CD4-positive, alpha-beta T cell (primary cell): ENCODE results near the gene ZNF782. TPM values are rescaled to one million over a fixed set of nuclear protein-coding genes. Genes with fewer than 3 reads are reported as not detected.
"Not testable (repeated sequence)": the region's sequence is repeated elsewhere in the genome, so short reads cannot be mapped to it uniquely, and the experiment has no call there.

ENCODE experiments used
- ATAC-seq: fragments of 200-7000 bp; cut with Tn5 transposase; one replicate; pipeline ENCODE4 v1.10.0; 2022; ENCODE audit warnings: mild to moderate bottlenecking; ENCODE audit not compliant: poor library complexity
- CTCF ChIA-PET: fragments of 350-600 bp; sonication (Branson Sonifier 250); formaldehyde crosslinking; loops from one replicate; lab custom pipeline; 2021; ENCODE audit warnings: antibody characterized with exemption, inconsistent platforms; lab: Charles Lee
- POLR2A ChIA-PET: fragments of 350-600 bp; sonication (Branson Sonifier 250); formaldehyde crosslinking; loops from one replicate; lab custom pipeline; 2021; ENCODE audit warnings: antibody characterized with exemption, inconsistent platforms; lab: Charles Lee
- DNase-seq, 14 experiments: peaks; one replicate each; pipeline ENCODE4 v3.0.0-alpha.2; 2013 to 2020; ENCODE audit warnings: mixed read lengths in 2 of 14
- H3K27ac ChIP-seq, 2 donors: one replicate each; pipeline versions ENCODE4 v1.5.1 to v1.7.0; 2013; ENCODE audit warnings: low read length in 2 of 2, low read depth in 1 of 2, mild to moderate bottlenecking in 1 of 2
- H3K27me3 ChIP-seq, 2 experiments: 1 replicate in 1 of 2; 2 replicates in 1 of 2; pipeline versions ENCODE4 v1.6.1 to v1.7.0; 2013; ENCODE audit warnings: low read length in 2 of 2, control low read depth in 1 of 2, mild to moderate bottlenecking in 1 of 2, moderate library complexity in 1 of 2; ENCODE audit not compliant: insufficient read depth in 2 of 2, control insufficient read depth in 1 of 2
- H3K36me3 ChIP-seq: one replicate; pipeline ENCODE4 v1.6.1; 2013; ENCODE audit warnings: low read length, control low read depth; ENCODE audit not compliant: insufficient read depth
- H3K4me1 ChIP-seq: one replicate; pipeline ENCODE4 v1.6.1; 2013; ENCODE audit warnings: low read length, control low read depth; ENCODE audit not compliant: insufficient read depth
- H3K4me3 ChIP-seq: one replicate; pipeline ENCODE4 v1.5.1; 2013; ENCODE audit warnings: mild to moderate bottlenecking, low read length, moderate library complexity
- H3K9me3 ChIP-seq, 2 experiments: 1 replicate in 1 of 2; 2 replicates in 1 of 2; pipeline versions ENCODE4 v1.6.1 to v1.7.0; 2013; ENCODE audit warnings: low read length in 2 of 2, mild to moderate bottlenecking in 2 of 2, control low read depth in 1 of 2, moderate library complexity in 1 of 2; ENCODE audit not compliant: control insufficient read depth in 1 of 2, insufficient read depth in 1 of 2
- H3K27ac Mint-ChIP-seq: one replicate; pipeline ENCODE4 v1.8.0; 2020; ENCODE audit warnings: mixed read lengths
- H3K27me3 Mint-ChIP-seq: one replicate; pipeline ENCODE4 v1.8.0; 2021; ENCODE audit warnings: mixed read lengths
- H3K36me3 Mint-ChIP-seq: one replicate; pipeline ENCODE4 v1.8.0; 2021; ENCODE audit warnings: low read depth, mixed read lengths
- H3K4me1 Mint-ChIP-seq: one replicate; pipeline ENCODE4 v1.8.0; 2021; ENCODE audit warnings: low read depth, mixed read lengths
- H3K4me3 Mint-ChIP-seq: one replicate; pipeline ENCODE4 v1.8.0; 2020; ENCODE audit warnings: mild to moderate bottlenecking, mixed read lengths
- H3K9me3 Mint-ChIP-seq: one replicate; pipeline ENCODE4 v1.8.0; 2020; ENCODE audit warnings: mixed read lengths
- CTCF ChIP-seq: fragments of 200-600 bp; IDR thresholded peaks from one replicate; pipeline ENCODE4 v1.8.0; 2022; ENCODE audit warnings: antibody characterized with exemption, mild to moderate bottlenecking
- intact Hi-C, 2 experiments: fragments of 100-400 bp; cut with DNase I in 1 of 2; cut with micrococcal nuclease in 1 of 2; formaldehyde crosslinking; loops; one replicate each; pipeline versions ENCODE4 v1.15.1 to v1.9.0; 2023 to 2025; cut with DNase I, micrococcal nuclease
- polyA plus RNA-seq, 2 donors: library from polyadenylated mRNA; unstranded; fragments of 120-200 nt; gene quantifications; one replicate each; pipeline ENCODE4 v1.2.1, GENCODE V29; 2013
- total RNA-seq, 174 experiments: library from RNA in 2 of 174; stranded (reverse) in 2 of 174; gene quantifications; one replicate each; pipeline ENCODE4 v1.2.3 and lab custom pipeline; 2021 to 2026

The ZNF782 gene
- total RNA-seq (1 to 10 TPM; 4.3 to 4.9 TPM), total RNA-seq (lab: John Stamatoyannopoulos, UW) (6.1 to 37.8 (median 18.0) reads per million in 172 experiments)
- 3.9 TPM for polyA plus RNA-seq (2013, experiment 1 of 2)
- 4.7 TPM for polyA plus RNA-seq (2013, experiment 2 of 2)

GRCh38 chr9:96853781-96854650 is at the start of gene ZNF782:
TSS of gene ZNF782 (minus strand) at chr9:96854514. CDS start at chr9:96851961, 2,553 bp downstream.
- ATAC-seq = peak; percentile 88

GRCh38 chr9:96900010-96900409 is 45.7 kb upstream of the ZNF782 start:
- H3K9me3 Mint-ChIP-seq, H3K4me3 ChIP-seq, H3K27me3 Mint-ChIP-seq, H3K4me1 ChIP-seq, CTCF ChIA-PET, DNase-seq, ATAC-seq, H3K4me3 Mint-ChIP-seq, H3K4me1 Mint-ChIP-seq, H3K27me3 ChIP-seq, H3K27ac ChIP-seq, intact Hi-C loops, H3K9me3 ChIP-seq, POLR2A ChIA-PET, H3K27ac Mint-ChIP-seq: not testable (repeated sequence)
- peaks cover 18% of the 10 kb centered on the region for H3K36me3 ChIP-seq
- H3K36me3 Mint-ChIP-seq = peaks cover 33% of the 10 kb centered on the region

More at GRCh38 chr9:96853781-96854650, at the start of gene ZNF782:
- H3K36me3 ChIP-seq = no peaks in the 10 kb centered on the region
- Mint-ChIP-seq H3K4me1 (peaks cover 60% of the 10 kb centered on the region), H3K27me3 (no peaks in the 10 kb centered on the region), H3K9me3 (no peaks in the 10 kb centered on the region), H3K27ac (peak within 1 kb of the TSS; percentile 88), H3K4me3 (peak within 1 kb of the TSS; percentile 100), H3K36me3 (peaks cover 12% of the 10 kb centered on the region)
- TF ChIP-seq CTCF = no peak
- peak within 1 kb of the TSS; percentile 26 to 58 for H3K27ac ChIP-seq
- H3K9me3 ChIP-seq = no peaks in the 10 kb centered on the region
- intact Hi-C loops = loop anchor here in 1 of 2 experiments (2.0 to 10.0 kb wide), 5 partner anchors 77 to 1403 kb away; partner anchors contain the start of genes TBC1D2, TDRD7 and ZNF510
- H3K4me1 ChIP-seq = peaks cover 24% of the 10 kb centered on the region
- POLR2A ChIA-PET = interaction anchor here (0.6 to 1.8 kb wide), 7 partner anchors 11 to 779 kb away, joined by 3 to 10 read pairs (median 5); partner anchors contain the start of genes HABP4, NCBP1, TSTD2 and ZNF510
- H3K27me3 ChIP-seq = no peaks in the 10 kb centered on the region
- CTCF ChIA-PET = interaction anchor here (0.9 kb wide), 1 partner anchor 557 kb away, joined by 4 read pairs; the partner anchor contains the start of gene TDRD7
- peak; percentile 67 to 93 (median 78) for DNase-seq
- peak within 1 kb of the TSS; percentile 87 for H3K4me3 ChIP-seq

- peaks cover 70% of the 10 kb centered on the region for H3K36me3 Mint-ChIP-seq
Measured at GRCh38 chr9:96892131-96892530, 37.8 kb upstream of the ZNF782 start.

More at GRCh38 chr9:96892131-96892530, 37.8 kb upstream of the ZNF782 start:
- peaks cover 3% of the 10 kb centered on the region for H3K9me3 Mint-ChIP-seq
- H3K27ac Mint-ChIP-seq = no peak overlapping the region
- no peak overlapping the region for H3K4me3 Mint-ChIP-seq
- Histone ChIP-seq H3K27ac (no peak overlapping the region), H3K9me3 (peaks cover 0 to 6% of the 10 kb centered on the region in 2 experiments), H3K4me3 (no peak overlapping the region), H3K27me3 (no peaks in the 10 kb centered on the region), H3K36me3 (peaks cover 20% of the 10 kb centered on the region), H3K4me1 (no peaks in the 10 kb centered on the region)
- no peak for TF ChIP-seq CTCF
- DNase-seq = no peak
- H3K4me1 Mint-ChIP-seq = no peaks in the 10 kb centered on the region
- ChIA-PET CTCF (no interaction called here), POLR2A (no interaction called here)
- no peaks in the 10 kb centered on the region for H3K27me3 Mint-ChIP-seq
- intact Hi-C loops = no loop called here
- no peak for ATAC-seq
